MM.1S (cell line): Measurements from ENCODE around the gene FAF1.

ENCODE experiments used
- DNase-seq: peaks from one replicate; pipeline ENCODE4 v3.0.0-alpha.2; 2015
- H2AFZ ChIP-seq: fragments of 300-600 bp; sonication (generic); 2 replicates; pipeline ENCODE4 v1.6.0; 2016; ENCODE audit warnings: antibody characterized with exemption, low read length
- H3F3A ChIP-seq: fragments of 300-600 bp; sonication (generic); 2 replicates; pipeline ENCODE4 v1.6.1; 2016; ENCODE audit warnings: mild to moderate bottlenecking, antibody characterized with exemption, low read length, moderate library complexity, mixed read lengths; ENCODE audit not compliant: insufficient read depth
- H3K27ac ChIP-seq: fragments of 300-600 bp; sonication (generic); 2 replicates; pipeline ENCODE4 v1.5.1; 2016; ENCODE audit warnings: mild to moderate bottlenecking, low read length
- H3K27me3 ChIP-seq: fragments of 300-600 bp; sonication (generic); replicated peaks from 2 replicates; pipeline ENCODE4 v1.6.0; 2016; ENCODE audit warnings: low read length; ENCODE audit not compliant: insufficient read depth
- H3K36me3 ChIP-seq: fragments of 300-600 bp; sonication (generic); replicated peaks from 2 replicates; pipeline ENCODE4 v1.6.1; 2016; ENCODE audit warnings: mild to moderate bottlenecking, low read length, mixed read lengths; ENCODE audit not compliant: insufficient read depth
- H3K4me1 ChIP-seq: fragments of 300-600 bp; sonication (generic); 2 replicates; pipeline ENCODE4 v1.6.1; 2016; ENCODE audit warnings: low read length, mixed read lengths
- H3K4me2 ChIP-seq: fragments of 300-600 bp; sonication (generic); 2 replicates; pipeline ENCODE4 v1.6.0; 2016; ENCODE audit warnings: low read depth, low read length
- H3K4me3 ChIP-seq: fragments of 300-600 bp; sonication (generic); 2 replicates; pipeline ENCODE4 v1.5.1; 2016; ENCODE audit warnings: low read length, mixed read lengths
- H3K79me2 ChIP-seq: fragments of 300-600 bp; sonication (generic); 2 replicates; pipeline ENCODE4 v1.6.1; 2016; ENCODE audit warnings: mixed run types, low read length, mixed read lengths
- H3K9ac ChIP-seq: fragments of 300-600 bp; sonication (generic); 2 replicates; pipeline ENCODE4 v1.6.1; 2016; ENCODE audit warnings: low read length, mixed read lengths
- H3K9me2 ChIP-seq: fragments of 300-600 bp; sonication (generic); replicated peaks from 2 replicates; pipeline ENCODE4 v1.6.1; 2016; ENCODE audit warnings: mild to moderate bottlenecking, low read length, mixed read lengths; ENCODE audit not compliant: insufficient read depth
- H3K9me3 ChIP-seq: fragments of 300-600 bp; sonication (generic); replicated peaks from 2 replicates; pipeline ENCODE4 v1.6.1; 2016; ENCODE audit warnings: mild to moderate bottlenecking, low read length, mixed read lengths; ENCODE audit not compliant: insufficient read depth
- H4K20me1 ChIP-seq: fragments of 300-600 bp; sonication (generic); 2 replicates; pipeline ENCODE4 v1.6.1; 2016; ENCODE audit warnings: mild to moderate bottlenecking, low read length, moderate library complexity, mixed read lengths; ENCODE audit not compliant: insufficient read depth
- EZH2 ChIP-seq: fragments of 300-600 bp; sonication (generic); optimal IDR thresholded peaks from 2 replicates; pipeline ENCODE3; 2017; ENCODE audit warnings: low read depth, mild to moderate bottlenecking, antibody characterized with exemption, low read length, mixed read lengths
- EZH2phosphoT487 ChIP-seq: fragments of 300-600 bp; sonication (generic); IDR thresholded peaks from 2 replicates; pipeline ENCODE4 v1.6.1; 2018; ENCODE audit warnings: antibody characterized with exemption, low read length
- TF ChIP-seq, protein P1 (sequence below): fragments of 300-600 bp; sonication (generic); IDR thresholded peaks from 2 replicates; pipeline ENCODE4 v1.5.1; 2016; ENCODE audit warnings: antibody characterized with exemption, low read length, mixed read lengths

FAF1 gene

DNA sequence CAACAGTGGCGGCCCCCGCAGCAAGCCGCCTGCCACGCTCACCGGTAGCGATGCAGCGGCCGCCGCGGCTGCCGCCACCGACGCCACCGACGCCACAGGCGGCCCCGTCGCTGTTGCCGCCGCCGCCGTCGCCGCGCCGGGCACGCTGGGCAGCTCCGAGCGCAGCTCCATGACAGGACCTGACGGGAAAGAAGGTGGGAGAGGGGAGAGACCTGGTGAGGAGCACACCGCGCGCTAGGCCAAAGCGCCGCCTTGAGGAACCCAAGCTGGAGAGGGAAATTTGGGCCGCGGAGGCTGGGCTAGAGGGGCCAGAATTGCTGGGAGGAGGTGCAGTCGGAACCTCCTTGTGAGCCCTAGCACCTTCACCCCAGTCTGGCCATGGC is 538.7 kb downstream of the FAF1 start:
- H3F3A ChIP-seq, result no peaks in the 10 kb centered on the region
- H3K9ac ChIP-seq, result no peak overlapping the region
- H3K9me2 ChIP-seq, result no peaks in the 10 kb centered on the region
- no peak overlapping the region for H3K4me3 ChIP-seq
- no peaks in the 10 kb centered on the region for H3K79me2 ChIP-seq
- DNase-seq, result no peak
- no peaks in the 10 kb centered on the region for H3K27me3 ChIP-seq
- no peaks in the 10 kb centered on the region for H3K36me3 ChIP-seq
- H3K9me3 ChIP-seq, result no peaks in the 10 kb centered on the region
- H3K27ac ChIP-seq, result no peak overlapping the region
- no peak overlapping the region for H3K4me2 ChIP-seq
- TF ChIP-seq EZH2phosphoT487, result no peak
- TF ChIP-seq, protein P1, sequence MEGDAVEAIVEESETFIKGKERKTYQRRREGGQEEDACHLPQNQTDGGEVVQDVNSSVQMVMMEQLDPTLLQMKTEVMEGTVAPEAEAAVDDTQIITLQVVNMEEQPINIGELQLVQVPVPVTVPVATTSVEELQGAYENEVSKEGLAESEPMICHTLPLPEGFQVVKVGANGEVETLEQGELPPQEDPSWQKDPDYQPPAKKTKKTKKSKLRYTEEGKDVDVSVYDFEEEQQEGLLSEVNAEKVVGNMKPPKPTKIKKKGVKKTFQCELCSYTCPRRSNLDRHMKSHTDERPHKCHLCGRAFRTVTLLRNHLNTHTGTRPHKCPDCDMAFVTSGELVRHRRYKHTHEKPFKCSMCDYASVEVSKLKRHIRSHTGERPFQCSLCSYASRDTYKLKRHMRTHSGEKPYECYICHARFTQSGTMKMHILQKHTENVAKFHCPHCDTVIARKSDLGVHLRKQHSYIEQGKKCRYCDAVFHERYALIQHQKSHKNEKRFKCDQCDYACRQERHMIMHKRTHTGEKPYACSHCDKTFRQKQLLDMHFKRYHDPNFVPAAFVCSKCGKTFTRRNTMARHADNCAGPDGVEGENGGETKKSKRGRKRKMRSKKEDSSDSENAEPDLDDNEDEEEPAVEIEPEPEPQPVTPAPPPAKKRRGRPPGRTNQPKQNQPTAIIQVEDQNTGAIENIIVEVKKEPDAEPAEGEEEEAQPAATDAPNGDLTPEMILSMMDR, result no peak
- no peak for TF ChIP-seq EZH2
- no peak overlapping the region for H2AFZ ChIP-seq
- H4K20me1 ChIP-seq, result no peaks in the 10 kb centered on the region
- H3K4me1 ChIP-seq, result no peaks in the 10 kb centered on the region

GRCh38 chr1:50420689-50421365 is 539.2 kb downstream of the FAF1 start:
- H3K4me3 ChIP-seq, result no peak overlapping the region
- no peaks in the 10 kb centered on the region for H3K27me3 ChIP-seq
- no peaks in the 10 kb centered on the region for H3K36me3 ChIP-seq
- no peaks in the 10 kb centered on the region for H4K20me1 ChIP-seq
- TF ChIP-seq, protein P1, result no peak
- TF ChIP-seq EZH2, result no peak
- no peak for TF ChIP-seq EZH2phosphoT487
- H3F3A ChIP-seq, result no peaks in the 10 kb centered on the region
- no peaks in the 10 kb centered on the region for H3K79me2 ChIP-seq
- no peaks in the 10 kb centered on the region for H3K9me3 ChIP-seq
- DNase-seq, result no peak
- H3K9me2 ChIP-seq, result no peaks in the 10 kb centered on the region
- H3K27ac ChIP-seq, result no peak overlapping the region
- H3K4me2 ChIP-seq, result no peak overlapping the region
- H3K9ac ChIP-seq, result no peak overlapping the region
- H3K4me1 ChIP-seq, result no peaks in the 10 kb centered on the region
- H2AFZ ChIP-seq, result no peak overlapping the region

GRCh38 chr1:50419907-50420677 is 540.0 kb downstream of the FAF1 start:
- H3K27me3 ChIP-seq, result no peaks in the 10 kb centered on the region
- H3K4me3 ChIP-seq, result no peak overlapping the region
- H3K9me2 ChIP-seq, result no peaks in the 10 kb centered on the region
- no peaks in the 10 kb centered on the region for H3K36me3 ChIP-seq
- no peaks in the 10 kb centered on the region for H3K79me2 ChIP-seq
- H3F3A ChIP-seq, result no peaks in the 10 kb centered on the region
- H3K27ac ChIP-seq, result no peak overlapping the region
- H4K20me1 ChIP-seq, result no peaks in the 10 kb centered on the region
- no peak for DNase-seq
- no peak overlapping the region for H3K9ac ChIP-seq
- H2AFZ ChIP-seq, result no peak overlapping the region
- no peaks in the 10 kb centered on the region for H3K9me3 ChIP-seq
- H3K4me1 ChIP-seq, result no peaks in the 10 kb centered on the region
- TF ChIP-seq EZH2phosphoT487, result no peak
- TF ChIP-seq, protein P1, result no peak
- TF ChIP-seq EZH2, result no peak
- H3K4me2 ChIP-seq, result no peak overlapping the region
